ENCODE results near the gene TPGS2. TPM values are rescaled to one million over a fixed set of nuclear protein-coding genes. Genes with fewer than 3 reads are reported as not detected.
A peak's percentile ranks its signal among the peaks of the same experiment; 100 is the strongest.
"Not testable (repeated sequence)": the region's sequence is repeated elsewhere in the genome, so short reads cannot be mapped to it uniquely, and the experiment has no call there.

Gene TPGS2, protein sequence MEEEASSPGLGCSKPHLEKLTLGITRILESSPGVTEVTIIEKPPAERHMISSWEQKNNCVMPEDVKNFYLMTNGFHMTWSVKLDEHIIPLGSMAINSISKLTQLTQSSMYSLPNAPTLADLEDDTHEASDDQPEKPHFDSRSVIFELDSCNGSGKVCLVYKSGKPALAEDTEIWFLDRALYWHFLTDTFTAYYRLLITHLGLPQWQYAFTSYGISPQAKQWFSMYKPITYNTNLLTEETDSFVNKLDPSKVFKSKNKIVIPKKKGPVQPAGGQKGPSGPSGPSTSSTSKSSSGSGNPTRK
- 38.6 TPM for polyA plus RNA-seq (2012; ENCODE audit: insufficient read depth, insufficient read length, low read depth)

- H3K36me3 ChIP-seq = no peaks in the 10 kb centered on the region
- peak; percentile 83 for DNase-seq
- H3K4me3 ChIP-seq (ENCODE audit: low read depth, low read length) = peak within 1 kb of the TSS; percentile 76
- no peaks in the 10 kb centered on the region for H3K27me3 ChIP-seq
- H3K9me3 ChIP-seq = no peaks in the 10 kb centered on the region
- TF ChIP-seq CTCF (IDR thresholded peaks at IDR 0.05; ENCODE audit: low read depth, low read length) = peak; percentile 30; the same call in 1 of the 2 replicates
- H3K4me1 ChIP-seq = no peaks in the 10 kb centered on the region; the same call in 1 of the 2 replicates
These were observed at the start of gene TPGS2, which contains the start of gene KIAA1328 for GRCh38 chr18:36828630-36829361. TSS of gene TPGS2 (minus strand) at chr18:36829002. CDS start at chr18:36828767, 235 bp downstream. TSS of gene KIAA1328 (plus strand) at chr18:36829127. CDS start at chr18:36829139, 12 bp downstream.

DNA sequence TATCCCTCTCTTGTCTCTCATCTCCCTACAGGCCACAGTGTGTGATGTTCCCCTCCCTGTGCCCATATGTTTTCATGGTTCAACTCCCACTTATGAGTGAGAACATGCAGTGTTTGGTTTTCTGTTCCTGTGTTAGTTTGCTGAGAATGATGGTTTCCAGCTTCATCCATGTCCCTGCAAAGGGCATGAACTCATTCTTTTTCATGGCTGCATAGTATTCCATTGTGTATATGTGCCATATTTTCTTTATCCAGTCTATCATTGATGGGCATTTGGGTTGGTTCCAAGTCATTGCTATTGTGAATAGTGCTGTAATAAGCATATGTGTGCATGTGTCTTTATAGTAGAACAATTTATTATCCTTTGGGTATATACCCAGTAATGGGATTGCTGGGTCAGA lies 45.0 kb upstream of the TPGS2 start:
- DNase-seq; H3K36me3 ChIP-seq; H3K4me3 ChIP-seq (ENCODE audit: low read depth, low read length); H3K27me3 ChIP-seq; H3K9me3 ChIP-seq; H3K4me1 ChIP-seq: not testable (repeated sequence)

- Histone ChIP-seq H3K9me3 (no peaks in the 10 kb centered on the region), H3K4me3 (ENCODE audit: low read depth, low read length) (no peak overlapping the region), H3K4me1 (no peaks in the 10 kb centered on the region), H3K36me3 (no peaks in the 10 kb centered on the region), H3K27me3 (no peaks in the 10 kb centered on the region)
- no peak for DNase-seq
- no peak for TF ChIP-seq CTCF (IDR thresholded peaks at IDR 0.05; ENCODE audit: low read depth, low read length)
These were observed 43.5 kb upstream of the TPGS2 start for GRCh38 chr18:36872329-36872728.

- Histone ChIP-seq H3K9me3 (no peaks in the 10 kb centered on the region), H3K36me3 (no peaks in the 10 kb centered on the region), H3K4me1 (no peaks in the 10 kb centered on the region), H3K4me3 (ENCODE audit: low read depth, low read length) (no peak overlapping the region), H3K27me3 (no peaks in the 10 kb centered on the region)
- DNase-seq = no peak
- no peak for TF ChIP-seq CTCF (IDR thresholded peaks at IDR 0.05; ENCODE audit: low read depth, low read length)
These were observed 43.0 kb upstream of the TPGS2 start for GRCh38 chr18:36871801-36872200.

DNA sequence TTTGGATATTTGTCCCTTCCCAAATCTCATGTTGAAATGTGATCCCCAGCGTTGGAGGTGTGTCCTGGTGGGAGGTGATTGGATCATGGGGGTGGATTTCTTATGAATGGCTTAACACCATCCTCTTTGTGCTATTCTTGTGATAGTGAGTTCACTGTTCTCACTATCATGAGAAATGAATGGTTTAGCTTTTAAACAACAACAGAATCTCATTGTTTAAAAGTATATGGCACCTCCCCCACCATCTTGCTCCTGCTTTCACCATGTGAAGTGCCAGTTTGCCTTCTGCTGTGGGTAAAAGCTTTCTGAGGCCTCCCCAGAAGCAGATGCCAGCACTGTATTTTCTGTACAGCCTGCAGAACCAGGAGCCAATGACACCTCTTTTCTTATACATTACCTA lies 38.3 kb upstream of the TPGS2 start:
- H3K4me3 ChIP-seq (ENCODE audit: low read depth, low read length) = no peak overlapping the region
- DNase-seq = no peak
- H3K9me3 ChIP-seq = no peaks in the 10 kb centered on the region
- H3K4me1 ChIP-seq = no peaks in the 10 kb centered on the region
- no peaks in the 10 kb centered on the region for H3K36me3 ChIP-seq
- no peak for TF ChIP-seq CTCF (IDR thresholded peaks at IDR 0.05; ENCODE audit: low read depth, low read length)
- no peaks in the 10 kb centered on the region for H3K27me3 ChIP-seq

GRCh38 chr18:36862182-36862581 lies 33.4 kb upstream of the TPGS2 start:
- no peaks in the 10 kb centered on the region for H3K36me3 ChIP-seq
- no peak for TF ChIP-seq CTCF (IDR thresholded peaks at IDR 0.05; ENCODE audit: low read depth, low read length)
- DNase-seq = no peak
- H3K9me3 ChIP-seq = no peaks in the 10 kb centered on the region
- no peaks in the 10 kb centered on the region for H3K27me3 ChIP-seq
- H3K4me3 ChIP-seq (ENCODE audit: low read depth, low read length) = no peak overlapping the region
- H3K4me1 ChIP-seq = no peaks in the 10 kb centered on the region
